SH-SY5Y (cell line): ENCODE results near the gene CERS3.

Experiments used
- GATA2 ChIP-seq: IDR thresholded peaks from 2 replicates; pipeline ENCODE4 v1.6.1; 2011; ENCODE audit warnings: mild to moderate bottlenecking, low read depth, low read length
- GATA3 ChIP-seq: IDR thresholded peaks from 2 replicates; pipeline ENCODE4 v1.6.1; 2011; ENCODE audit warnings: low read depth, mild to moderate bottlenecking, low read length, moderate library complexity

GRCh38 chr15:100426937-100427336, 101.8 kb downstream of the CERS3 start:
- TF ChIP-seq GATA3 (no peak), GATA2 (no peak)
